GM19324 (cell line): ENCODE data around the gene CSNK1A1L.

ENCODE experiments used
- ATAC-seq: cut with Tn5 transposase; IDR thresholded peaks from one replicate; pipeline ENCODE4 v1.9.1; 2021; ENCODE audit warnings: mild to moderate bottlenecking, moderate library complexity; ENCODE audit not compliant: unreplicated experiment, low FRiP score

Gene CSNK1A1L

GRCh38 chr13:37105251-37105714 is at the start of gene CSNK1A1L:
Gene CSNK1A1L (minus strand): TSS chr13:37105664. CDS start chr13:37105256, 408 bp downstream.
- no peak for ATAC-seq

- no peak for ATAC-seq
Measured at GRCh38 chr13:37149380-37149779, 43.9 kb upstream of the CSNK1A1L start.

GRCh38 chr13:37148501-37148900 is 43.0 kb upstream of the CSNK1A1L start:
- no peak for ATAC-seq

GRCh38 chr13:37144661-37145060 is 39.2 kb upstream of the CSNK1A1L start:
- no peak for ATAC-seq

- no peak for ATAC-seq
Measured at GRCh38 chr13:37143911-37144310, 38.4 kb upstream of the CSNK1A1L start.

- no peak for ATAC-seq
Measured at GRCh38 chr13:37142877-37143276, 37.4 kb upstream of the CSNK1A1L start.

- ATAC-seq = no peak
Measured at GRCh38 chr13:37141011-37141410, 35.5 kb upstream of the CSNK1A1L start.

- no peak for ATAC-seq
Measured at GRCh38 chr13:37139356-37139755, 33.9 kb upstream of the CSNK1A1L start.

GRCh38 chr13:37138926-37139325 is 33.5 kb upstream of the CSNK1A1L start:
- no peak for ATAC-seq

- ATAC-seq = no peak
Measured at GRCh38 chr13:37138169-37138568, 32.7 kb upstream of the CSNK1A1L start.

- no peak for ATAC-seq
Measured at GRCh38 chr13:37136633-37137032, 31.2 kb upstream of the CSNK1A1L start.

- ATAC-seq = no peak
Measured at GRCh38 chr13:37136187-37136586, 30.7 kb upstream of the CSNK1A1L start.

GRCh38 chr13:37134411-37135041 is 29.1 kb upstream of the CSNK1A1L start:
- ATAC-seq = no peak

- no peak for ATAC-seq
Measured at GRCh38 chr13:37132211-37132610, 26.7 kb upstream of the CSNK1A1L start.

GRCh38 chr13:37131092-37131491 is 25.6 kb upstream of the CSNK1A1L start:
- ATAC-seq = no peak

GRCh38 chr13:37129866-37130265 is 24.4 kb upstream of the CSNK1A1L start:
- no peak for ATAC-seq

- no peak for ATAC-seq
Measured at GRCh38 chr13:37127691-37128241, 22.3 kb upstream of the CSNK1A1L start.

- no peak for ATAC-seq
Measured at GRCh38 chr13:37123337-37123736, 17.9 kb upstream of the CSNK1A1L start.

GRCh38 chr13:37118016-37118415 is 12.6 kb upstream of the CSNK1A1L start:
- ATAC-seq = no peak

- no peak for ATAC-seq
Measured at GRCh38 chr13:37114250-37114649, 8.8 kb upstream of the CSNK1A1L start.

- ATAC-seq = no peak
Measured at GRCh38 chr13:37113534-37113933, 8.1 kb upstream of the CSNK1A1L start.

GRCh38 chr13:37109051-37109678 is 3.7 kb upstream of the CSNK1A1L start:
- no peak for ATAC-seq
